Endothelial cell (in vitro differentiated cells): ENCODE measurements around the gene APBB2. TPM values are rescaled to one million over a fixed set of nuclear protein-coding genes. Genes with fewer than 3 reads are reported as not detected.

Experiments
- DNase-seq: peaks from one replicate; pipeline ENCODE4 v3.0.0; 2021; ENCODE audit warnings: low spot score
- H3K27ac Mint-ChIP-seq: one replicate; pipeline ENCODE4 v1.8.0; 2021; ENCODE audit warnings: mixed read lengths, inconsistent platforms; ENCODE audit not compliant: unreplicated experiment
- H3K27me3 Mint-ChIP-seq: one replicate; pipeline ENCODE4 v1.8.0; 2021; ENCODE audit warnings: mild to moderate bottlenecking, moderate library complexity, mixed read lengths, inconsistent platforms; ENCODE audit not compliant: unreplicated experiment
- H3K36me3 Mint-ChIP-seq: one replicate; pipeline ENCODE4 v1.8.0; 2021; ENCODE audit warnings: mild to moderate bottlenecking, low read depth, mixed read lengths, inconsistent platforms; ENCODE audit not compliant: unreplicated experiment
- H3K4me1 Mint-ChIP-seq: one replicate; pipeline ENCODE4 v1.8.0; 2021; ENCODE audit warnings: mild to moderate bottlenecking, mixed read lengths, inconsistent platforms; ENCODE audit not compliant: unreplicated experiment
- H3K4me3 Mint-ChIP-seq: one replicate; pipeline ENCODE4 v1.8.0; 2021; ENCODE audit warnings: mild to moderate bottlenecking, mixed read lengths, inconsistent platforms; ENCODE audit not compliant: unreplicated experiment
- H3K9me3 Mint-ChIP-seq: one replicate; pipeline ENCODE4 v1.8.0; 2021; ENCODE audit warnings: mixed read lengths, inconsistent platforms; ENCODE audit not compliant: unreplicated experiment
- CTCF ChIP-seq: fragments of 200-600 bp; sonication (generic); IDR thresholded peaks from one replicate; pipeline ENCODE4 v1.5.0; 2021; ENCODE audit warnings: antibody characterized with exemption; ENCODE audit not compliant: unreplicated experiment
- total RNA-seq: library from RNA; stranded (reverse); fragmentation: NEBNext Ultra II Directional; extraction: Animal tissue kit (Norgen Biotek cat#: 25700); gene quantifications from one replicate; pipeline ENCODE4 v1.2.1, GENCODE V29; 2021; ENCODE audit not compliant: unreplicated experiment

Gene APBB2
- total RNA-seq, 1 donor from 2014 or later, result 103 TPM

DNA sequence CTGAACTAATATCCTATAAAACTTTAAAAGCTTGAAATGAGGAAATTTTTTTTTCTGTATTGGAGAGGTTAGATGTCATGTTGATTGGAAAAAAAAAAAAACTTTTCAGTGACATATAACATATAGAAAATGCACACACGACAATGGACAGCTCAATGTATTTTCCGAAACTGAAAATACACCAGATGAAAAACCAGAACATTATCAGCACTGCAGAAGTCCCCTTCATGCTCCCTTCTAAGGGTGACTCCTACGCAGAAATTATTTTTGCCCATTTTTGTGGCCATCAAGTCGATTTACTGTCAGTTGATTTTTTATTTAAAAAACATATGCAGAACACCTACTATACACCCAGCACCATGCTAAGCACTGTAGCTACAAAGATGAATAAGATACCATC, 148.3 kb downstream of the APBB2 start:
- Mint-ChIP-seq H3K27me3 (peaks cover 3% of the 10 kb centered on the region), H3K9me3 (no peaks in the 10 kb centered on the region), H3K36me3 (no peaks in the 10 kb centered on the region), H3K27ac (no peak overlapping the region), H3K4me1 (no peaks in the 10 kb centered on the region), H3K4me3 (no peak overlapping the region)
- TF ChIP-seq CTCF, result no peak
- no peak for DNase-seq

DNA sequence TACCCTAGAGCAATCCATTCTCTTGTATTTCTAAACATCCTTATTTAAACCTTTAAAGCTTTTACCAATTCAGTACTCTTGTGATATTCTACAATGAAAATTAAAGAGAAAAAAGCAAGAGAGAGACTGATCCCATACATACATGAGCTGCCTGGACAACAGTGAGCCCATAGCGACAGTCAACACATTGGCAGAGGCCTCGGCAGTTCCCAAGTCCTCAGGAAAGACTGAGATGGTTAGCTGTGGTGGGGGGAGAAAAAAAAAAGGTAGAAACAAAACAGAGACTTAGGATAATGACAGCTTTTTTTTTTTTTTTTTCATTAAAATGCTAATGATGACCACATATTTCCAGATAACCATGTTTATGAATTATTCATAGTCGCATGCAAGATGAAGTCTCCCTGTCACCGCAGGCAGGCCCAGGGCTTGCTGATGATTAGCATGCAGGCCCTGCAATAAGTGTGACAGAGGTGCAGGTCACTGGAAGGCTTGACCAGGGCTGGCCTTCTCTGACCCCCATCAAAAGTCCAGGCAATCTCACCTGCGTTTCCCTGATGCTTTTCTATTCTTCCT, 148.8 kb downstream of the APBB2 start:
- TF ChIP-seq CTCF, result no peak
- Mint-ChIP-seq H3K4me3 (no peak overlapping the region), H3K9me3 (no peaks in the 10 kb centered on the region), H3K27ac (no peak overlapping the region), H3K36me3 (no peaks in the 10 kb centered on the region), H3K27me3 (peaks cover 3% of the 10 kb centered on the region), H3K4me1 (no peaks in the 10 kb centered on the region)
- DNase-seq, result no peak

- Mint-ChIP-seq H3K4me3 (no peak overlapping the region), H3K4me1 (no peaks in the 10 kb centered on the region), H3K9me3 (no peaks in the 10 kb centered on the region), H3K36me3 (peaks cover 4% of the 10 kb centered on the region), H3K27me3 (peaks cover 3% of the 10 kb centered on the region), H3K27ac (no peak overlapping the region)
- no peak for DNase-seq
- no peak for TF ChIP-seq CTCF
These were observed 149.4 kb downstream of the APBB2 start for GRCh38 chr4:41064953-41065352.

DNA sequence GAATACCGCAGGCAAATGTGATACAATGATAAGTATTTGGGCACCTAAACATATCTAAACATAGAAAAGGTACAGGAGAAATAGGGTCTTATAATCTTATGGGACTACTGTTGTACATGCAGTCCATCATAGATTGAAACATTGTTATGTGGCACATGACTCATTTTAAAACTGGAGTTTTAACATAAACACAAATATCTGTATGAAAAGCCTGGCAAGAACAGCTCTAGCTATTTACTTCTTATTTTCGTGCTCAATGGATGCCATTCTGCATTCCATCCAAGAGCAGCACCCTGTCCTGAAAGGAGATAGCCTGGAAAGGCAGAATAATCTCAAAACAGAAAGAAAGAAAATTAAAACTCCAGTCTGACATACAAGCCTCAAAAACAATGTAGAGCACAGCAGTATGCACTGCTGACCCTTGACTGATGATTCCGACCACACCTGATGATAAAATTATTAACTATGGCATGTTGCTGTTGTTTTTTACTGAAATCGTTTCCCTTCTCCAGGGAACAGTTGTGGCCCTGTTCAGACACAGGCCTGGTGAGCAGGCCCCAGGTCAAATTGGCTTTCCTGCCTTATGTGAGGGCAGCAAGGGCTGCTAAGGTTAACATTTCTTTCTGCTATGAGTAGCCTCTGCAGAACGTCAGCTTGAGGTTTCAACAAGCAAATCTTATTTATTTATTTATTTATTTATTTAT, 152.7 kb downstream of the APBB2 start:
- Mint-ChIP-seq H3K27me3 (peaks cover 3% of the 10 kb centered on the region), H3K9me3 (no peaks in the 10 kb centered on the region), H3K27ac (no peak overlapping the region), H3K4me1 (peaks cover 13% of the 10 kb centered on the region), H3K36me3 (peaks cover 19% of the 10 kb centered on the region), H3K4me3 (peak overlapping the region; percentile 21)
- no peak for TF ChIP-seq CTCF
- no peak for DNase-seq
